Left cardiac atrium (tissue), 4 donors: Measurements from ENCODE around the gene DDX49. TPM values are rescaled to one million over a fixed set of nuclear protein-coding genes. Genes with fewer than 3 reads are reported as not detected.
"Not testable (repeated sequence)": the region's sequence is repeated elsewhere in the genome, so short reads cannot be mapped to it uniquely, and the experiment has no call there.

Experiments
- ATAC-seq, 2 donors: fragments of 200-7000 bp; cut with Tn5 transposase; one replicate each; pipeline ENCODE4 v1.9.1; 2020; ENCODE audit warnings: mild to moderate bottlenecking in 2 of 2, moderate library complexity in 2 of 2
- DNase-seq: peaks from one replicate; pipeline ENCODE4 v3.0.0-alpha.2; 2020
- intact Hi-C, 2 donors: fragments of 100-400 bp; cut with DNase I; formaldehyde crosslinking; loops; one replicate each; pipeline versions ENCODE4 v1.14.1 to v1.15.1; 2022 to 2023
- total RNA-seq, 2 donors: library from RNA; stranded (reverse); fragmentation: NEBNext Ultra II Directional; extraction: Animal tissue kit (Norgen Biotek cat#: 25700); gene quantifications; one replicate each; pipeline ENCODE4 v1.2.1, GENCODE V29; 2021
- donor health status: DM: no; HTN: yes; CAD: no.
- donor health status: DM: no; HTN: yes; CAD: no; lungs with severe emphysema.
- donor health status: DM: yes; HTN: yes; CAD: no.
- donor health status: Dilated cardiomyopathy.

The DDX49 gene
- total RNA-seq, 2 donors from 2014 or later: 23.6 to 24.2 TPM

GRCh38 chr19:18932216-18932841, 12.8 kb downstream of the DDX49 start:
- ATAC-seq (peak; percentile 90 to 91), DNase-seq (peak; percentile 87)
- intact Hi-C loops: no loop called here

GRCh38 chr19:18933297-18933696, 13.8 kb downstream of the DDX49 start:
- intact Hi-C loops: no loop called here
- no peak for DNase-seq
- no peak for ATAC-seq

GRCh38 chr19:18939163-18939562, 19.6 kb downstream of the DDX49 start:
- DNase-seq (no peak), ATAC-seq (no peak)
- intact Hi-C loops: no loop called here

GRCh38 chr19:18939922-18940768, 20.6 kb downstream of the DDX49 start:
- DNase-seq (peak; percentile 61), ATAC-seq (peak; percentile 57 to 69)
- intact Hi-C loops: no loop called here

GRCh38 chr19:18940769-18941627, 21.5 kb downstream of the DDX49 start, which contains the start of gene HOMER3:
Gene HOMER3, minus strand, starts transcription at chr19:18941217. Its CDS starts 2,235 bp downstream, at chr19:18938982.
- intact Hi-C loops: no loop called here
- peak; percentile 87 for DNase-seq
- ATAC-seq: peak; percentile 78 to 87

- intact Hi-C loops: no loop called here
- ATAC-seq: no peak
Observed at GRCh38 chr19:18941628-18942354, 22.3 kb downstream of the DDX49 start.

GRCh38 chr19:18942692-18943091, 23.2 kb downstream of the DDX49 start:
- intact Hi-C loops: no loop called here
- no peak for ATAC-seq
- no peak for DNase-seq

More at GRCh38 chr19:18941628-18942354, 22.3 kb downstream of the DDX49 start:
- DNase-seq: no peak

GRCh38 chr19:18943465-18943864, 23.9 kb downstream of the DDX49 start:
- intact Hi-C loops: no loop called here
- ATAC-seq: no peak
- no peak for DNase-seq

- ATAC-seq (no peak), DNase-seq (no peak)
- intact Hi-C loops: no loop called here
Observed at GRCh38 chr19:18945297-18945696, 25.8 kb downstream of the DDX49 start.

- DNase-seq: no peak
- intact Hi-C loops: no loop called here
- ATAC-seq: no peak
Observed at GRCh38 chr19:18946335-18946734, 26.8 kb downstream of the DDX49 start.

GRCh38 chr19:18946918-18947317, 27.4 kb downstream of the DDX49 start:
- DNase-seq (no peak), ATAC-seq (no peak)
- intact Hi-C loops: no loop called here

GRCh38 chr19:18948075-18948975, 28.8 kb downstream of the DDX49 start:
- DNase-seq (no peak), ATAC-seq (no peak)
- intact Hi-C loops: no loop called here

GRCh38 chr19:18948976-18949356, 29.5 kb downstream of the DDX49 start:
- DNase-seq (no peak), ATAC-seq (no peak)
- intact Hi-C loops: no loop called here

- DNase-seq: no peak
- intact Hi-C loops: no loop called here
- no peak for ATAC-seq
Observed at GRCh38 chr19:18949858-18950257, 30.3 kb downstream of the DDX49 start.

GRCh38 chr19:18951721-18952281, 32.3 kb downstream of the DDX49 start:
- intact Hi-C loops: no loop called here
- DNase-seq (no peak), ATAC-seq (no peak)

GRCh38 chr19:18952364-18953003, 33.0 kb downstream of the DDX49 start:
- DNase-seq, ATAC-seq, intact Hi-C loops: not testable (repeated sequence)

GRCh38 chr19:18954094-18954493, 34.6 kb downstream of the DDX49 start:
- DNase-seq (no peak), ATAC-seq (no peak)
- intact Hi-C loops: no loop called here
